ACHN (cell line): ENCODE data around the gene SCYGR2.
"Not testable (repeated sequence)": the region's sequence is repeated elsewhere in the genome, so short reads cannot be mapped to it uniquely, and the experiment has no call there.

Experiments
- DNase-seq: peaks from one replicate; pipeline ENCODE4 v3.0.0-alpha.2; 2015
- in situ Hi-C: cut with HindIII; loops from 2 replicates; pipeline ENCODE4 v1.10.0; 2017; ENCODE audit warnings: low sequenced_read_pairs, low pct_ligation_motif_present, low pct_unique_long_range_greater_than_20kb

SCYGR2 gene

GRCh38 chr2:227598835-227599503, at the start of gene SCYGR2:
Gene SCYGR2, plus strand, starts transcription at chr2:227598893. Its CDS starts 0 bp downstream, at chr2:227598893.
- DNase-seq, in situ Hi-C loops: not testable (repeated sequence)

DNA sequence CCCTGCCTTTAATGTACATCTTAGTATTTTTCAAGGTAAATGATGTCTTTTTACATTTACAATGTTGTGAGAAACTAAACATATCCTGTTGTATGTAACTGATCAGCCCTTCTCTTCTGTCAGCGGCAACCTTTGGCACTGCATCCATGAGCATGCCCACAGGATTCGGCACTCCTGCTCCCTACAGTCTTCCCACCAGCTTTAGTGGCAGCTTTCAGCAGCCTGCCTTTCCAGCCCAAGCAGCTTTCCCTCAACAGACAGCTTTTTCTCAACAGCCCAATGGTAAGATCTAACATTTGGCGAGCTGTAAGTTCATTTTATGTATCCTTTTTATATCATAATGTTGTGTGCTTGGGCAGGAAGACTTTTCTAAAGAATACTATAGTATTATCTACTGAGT, 46.9 kb upstream of the SCYGR2 start:
- no peak for DNase-seq
- in situ Hi-C loops = no loop called here

- no peak for DNase-seq
Observed at GRCh38 chr2:227562581-227562980, 36.1 kb upstream of the SCYGR2 start.

GRCh38 chr2:227565080-227565479, 33.6 kb upstream of the SCYGR2 start:
- in situ Hi-C loops = no loop called here
- DNase-seq = no peak

More at GRCh38 chr2:227562581-227562980, 36.1 kb upstream of the SCYGR2 start:
- in situ Hi-C loops = no loop called here

DNA sequence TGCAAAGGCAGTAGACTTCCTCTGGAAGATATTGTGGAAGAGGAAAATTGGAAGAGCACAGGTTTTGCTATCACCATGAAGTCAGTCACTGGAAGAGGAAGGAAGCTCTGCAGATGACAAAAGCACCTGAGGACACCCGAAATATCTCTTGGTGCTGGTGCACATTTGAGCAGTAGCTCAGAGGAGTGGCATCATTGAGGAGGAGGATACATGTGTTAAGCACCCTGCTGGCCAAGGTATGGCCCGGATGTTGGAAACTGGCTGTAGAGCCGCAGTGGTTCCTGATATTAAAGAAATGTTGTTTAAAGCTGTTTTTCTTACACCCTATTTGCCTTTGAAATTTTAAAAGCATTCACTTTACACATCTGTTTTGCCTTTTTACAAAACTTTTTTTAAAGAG, 32.7 kb upstream of the SCYGR2 start:
- no peak for DNase-seq
- in situ Hi-C loops = no loop called here

- no peak for DNase-seq
- in situ Hi-C loops = no loop called here
Observed at GRCh38 chr2:227568852-227569169, 29.9 kb upstream of the SCYGR2 start.

DNA sequence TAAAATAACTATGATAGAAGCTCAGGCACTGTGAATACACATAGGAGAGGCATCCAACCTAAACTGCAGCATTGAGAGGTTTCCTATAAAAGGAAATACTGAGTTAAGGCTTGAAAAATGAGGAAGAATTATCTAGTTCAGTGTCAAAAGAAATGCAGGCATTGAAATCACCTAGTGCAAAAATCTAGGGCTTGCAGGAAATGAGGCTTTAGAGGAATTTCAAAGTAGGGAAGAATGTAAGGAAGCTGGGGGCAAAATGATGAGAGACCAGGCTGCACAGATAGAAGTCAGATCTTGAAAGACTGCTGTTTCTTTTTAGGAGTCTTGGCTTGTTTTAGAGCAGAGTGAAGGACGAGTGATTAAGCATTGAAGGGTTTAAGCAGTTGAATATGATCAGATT, 28.1 kb upstream of the SCYGR2 start:
- DNase-seq = no peak
- in situ Hi-C loops = no loop called here

DNA sequence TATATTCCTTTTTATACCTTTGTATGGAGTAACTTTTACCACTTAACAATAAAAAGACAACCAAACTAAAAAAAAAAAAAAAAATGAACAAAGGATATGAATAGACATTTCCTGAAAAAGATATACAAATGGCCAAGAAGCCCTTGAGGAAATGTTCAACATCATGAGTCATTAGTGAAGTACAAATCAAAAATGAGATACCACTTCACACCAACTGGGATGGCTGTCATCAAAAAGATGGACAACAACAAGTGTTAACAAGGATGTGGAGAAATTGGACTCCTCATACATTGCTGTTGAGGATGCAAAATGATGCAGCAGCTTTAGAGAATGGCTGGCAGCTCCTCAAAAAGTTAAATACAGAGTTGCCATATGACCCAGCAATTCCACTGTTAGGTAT, 22.6 kb upstream of the SCYGR2 start:
- in situ Hi-C loops = no loop called here
- DNase-seq = no peak

GRCh38 chr2:227576812-227577211, 21.9 kb upstream of the SCYGR2 start:
- no peak for DNase-seq
- in situ Hi-C loops = no loop called here

DNA sequence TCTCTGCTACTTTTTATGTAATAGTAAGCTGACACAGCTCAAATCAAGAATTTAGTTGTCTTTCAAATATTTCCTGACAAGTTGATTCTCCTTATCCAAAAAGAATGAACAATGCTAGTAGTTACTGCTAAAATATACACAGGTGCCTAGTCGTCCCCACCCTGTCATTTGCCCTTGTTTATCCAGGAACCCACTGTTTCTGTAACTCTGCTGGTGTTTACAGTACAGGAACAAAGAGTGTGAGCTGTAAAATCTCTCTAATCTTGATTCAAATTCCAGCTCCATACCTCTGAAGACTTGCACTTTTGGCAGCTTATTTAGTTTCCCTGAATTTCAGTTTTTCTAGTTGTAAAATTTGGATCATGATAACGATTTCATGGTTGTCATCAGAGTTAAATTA, 21.1 kb upstream of the SCYGR2 start:
- in situ Hi-C loops = no loop called here
- DNase-seq = no peak

DNA sequence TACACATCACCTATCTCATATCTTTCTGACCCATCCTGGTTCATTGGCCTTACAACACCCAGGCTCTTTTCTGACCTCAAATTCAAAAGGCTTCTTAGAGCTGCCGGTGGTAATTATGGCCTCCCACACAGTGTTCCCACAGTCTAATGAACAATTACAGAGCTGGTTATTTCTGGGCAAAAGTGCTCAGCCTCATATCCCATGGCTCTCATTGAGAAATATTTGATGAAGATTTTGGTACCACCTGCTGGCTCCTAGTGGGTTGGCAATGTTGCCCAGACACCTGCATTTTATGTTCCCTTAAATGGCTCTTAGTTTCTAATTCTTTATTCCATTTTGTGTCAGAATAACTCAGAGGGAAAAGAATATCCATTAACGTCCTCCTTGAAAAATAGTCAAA, 20.1 kb upstream of the SCYGR2 start:
- no peak for DNase-seq
- in situ Hi-C loops = no loop called here

DNA sequence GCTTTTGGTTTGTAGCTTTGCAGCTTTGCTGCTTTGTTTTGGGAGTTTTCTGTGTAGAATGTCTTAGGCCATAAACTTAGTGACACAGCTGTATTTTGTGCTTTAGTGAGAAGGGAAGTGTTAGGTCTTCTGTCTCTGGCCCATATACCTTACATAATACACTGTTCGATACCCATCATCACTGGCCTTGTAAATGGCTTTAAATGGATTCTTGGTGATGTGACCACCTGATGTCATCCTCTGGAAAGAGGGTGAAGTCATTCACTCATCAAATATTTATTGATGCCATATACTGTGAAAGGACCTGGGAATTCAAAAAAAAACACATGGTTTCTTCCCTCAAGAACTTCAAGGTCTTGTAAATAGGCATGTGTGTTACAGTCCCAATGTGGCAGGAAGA, 18.9 kb upstream of the SCYGR2 start:
- in situ Hi-C loops = no loop called here
- no peak for DNase-seq

- in situ Hi-C loops = no loop called here
- DNase-seq = no peak
Observed at GRCh38 chr2:227582369-227582768, 16.3 kb upstream of the SCYGR2 start.

- in situ Hi-C loops = no loop called here
- DNase-seq = no peak
Observed at GRCh38 chr2:227592694-227593387, 5.9 kb upstream of the SCYGR2 start.

DNA sequence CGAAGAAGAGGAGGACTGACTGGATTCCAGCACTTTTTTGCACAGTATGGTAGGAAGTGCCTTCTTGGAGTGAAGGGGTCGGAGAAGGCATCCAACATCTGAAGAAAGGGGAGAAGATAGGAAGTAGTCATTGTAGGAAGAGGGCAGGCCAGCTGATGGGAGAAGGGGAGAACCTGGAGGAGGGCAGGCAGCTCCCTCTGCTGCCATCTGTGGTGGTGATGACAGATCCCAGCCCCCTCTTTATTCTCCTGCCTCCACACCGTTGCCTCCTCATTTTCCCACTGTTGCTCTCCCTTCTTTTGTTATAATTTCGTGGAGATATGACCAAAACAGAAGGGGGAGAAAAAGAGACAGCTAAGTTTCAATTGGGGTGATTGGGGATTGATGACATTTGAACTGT, 2.9 kb upstream of the SCYGR2 start:
- DNase-seq = no peak
- in situ Hi-C loops = no loop called here

GRCh38 chr2:227597036-227597435, 1.7 kb upstream of the SCYGR2 start:
- no peak for DNase-seq
- in situ Hi-C loops = no loop called here

DNA sequence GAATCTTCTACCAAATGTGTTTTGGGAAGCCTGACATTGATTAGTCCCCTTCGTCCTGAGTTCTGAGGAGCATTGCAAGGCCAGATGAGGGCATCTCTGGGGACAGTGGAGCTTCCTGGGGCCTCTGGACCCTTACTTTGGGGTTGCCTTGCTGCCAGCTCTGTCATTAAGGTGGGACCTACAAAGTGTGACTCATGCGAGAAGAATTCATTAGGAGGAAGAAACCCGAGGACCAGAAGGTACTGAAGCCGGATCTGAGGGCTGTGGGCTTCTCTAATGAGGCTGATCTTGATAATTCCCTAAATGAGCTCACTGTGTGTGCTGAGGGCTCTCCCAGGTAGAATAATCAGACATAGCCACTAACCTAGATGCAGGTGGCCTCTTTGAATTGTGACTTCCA, 695 bp upstream of the SCYGR2 start:
- in situ Hi-C loops = no loop called here
- no peak for DNase-seq

GRCh38 chr2:227602358-227602757, 3.7 kb downstream of the SCYGR2 start:
- in situ Hi-C loops = no loop called here

GRCh38 chr2:227606476-227606875, 7.8 kb downstream of the SCYGR2 start:
- in situ Hi-C loops = no loop called here
- DNase-seq = no peak

More at GRCh38 chr2:227602358-227602757, 3.7 kb downstream of the SCYGR2 start:
- DNase-seq = no peak

GRCh38 chr2:227607941-227608340, 9.2 kb downstream of the SCYGR2 start:
- in situ Hi-C loops = no loop called here
- no peak for DNase-seq
